ENCODE data around the gene MARCHF2. TPM values are rescaled to one million over a fixed set of nuclear protein-coding genes. Genes with fewer than 3 reads are reported as not detected.
"Not testable (repeated sequence)": the region's sequence is repeated elsewhere in the genome, so short reads cannot be mapped to it uniquely, and the experiment has no call there.

The MARCHF2 gene
- total RNA-seq, 5 donors from 2014 or later (not counting 1 experiment from before 2014, with no cell fraction given) = 20.6 to 40.7 (median 35.6) TPM

DNA sequence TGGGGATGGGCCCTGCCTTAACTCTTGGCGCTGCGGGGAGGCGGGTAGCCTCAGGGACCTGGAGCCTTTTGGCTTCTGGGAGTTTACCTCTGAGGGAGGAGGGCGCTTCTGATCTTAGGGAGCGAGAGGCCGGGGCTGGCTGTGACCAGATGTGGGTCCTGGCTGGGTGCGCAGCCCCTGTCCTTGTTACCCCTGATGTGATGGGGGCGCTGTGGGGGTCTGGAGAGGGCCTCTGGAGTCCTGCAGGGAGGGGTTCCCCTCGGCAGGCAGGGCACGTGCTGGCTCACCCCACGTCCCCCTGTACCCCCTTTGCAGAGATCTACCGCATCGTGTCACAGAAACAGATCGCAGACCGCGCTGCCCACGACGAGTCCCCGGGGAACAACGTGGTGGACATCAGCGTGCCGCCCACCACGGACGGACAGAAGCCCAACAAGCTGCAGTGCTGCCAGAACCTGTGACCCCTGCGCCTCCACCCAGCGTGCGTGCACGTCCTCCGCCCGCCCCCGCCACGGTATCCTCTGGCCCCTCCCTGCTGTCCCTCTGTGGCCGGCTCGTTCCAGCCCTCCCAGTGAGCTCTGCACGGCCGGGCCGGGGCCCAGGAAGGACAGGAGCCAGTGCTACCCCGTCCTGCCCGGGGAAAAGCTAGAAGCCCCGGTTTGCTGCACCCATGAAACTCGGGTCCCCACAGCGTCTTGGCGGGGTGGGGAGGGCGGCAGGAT lies 9.8 kb upstream of the MARCHF2 start:
- ChIA-PET POLR2A (interaction anchor here in 1 of 2 donors (0.6 kb wide), 1 partner anchor 10 kb away, joined by 3 read pairs; the partner anchor contains the start of gene MARCHF2), CTCF (interaction anchor here in 1 of 2 donors (0.6 kb wide), 1 partner anchor 10 kb away, joined by 4 read pairs; the partner anchor contains the start of gene MARCHF2)
- WGBS (ENCODE audit: insufficient coverage) = 94% methylated on average over 41 of the region's 44 CpGs
- Mint-ChIP-seq H3K36me3 (peaks cover 20% of the 10 kb centered on the region), H3K9me3 (no peaks in the 10 kb centered on the region), H3K4me3 (no peak overlapping the region), H3K27me3 (no peaks in the 10 kb centered on the region), H3K4me1 (no peaks in the 10 kb centered on the region), H3K27ac (no peak overlapping the region)
- DNase-seq (no peak), ATAC-seq (replicated peaks in 1 of 4) (peak in 1 of 4 experiments; percentile 26)
- Histone ChIP-seq H3K27me3 (replicated peaks in 1 of 2; ENCODE audit: control insufficient read depth in 2 of 2, extremely low read depth in 1 of 2, insufficient read depth in 2 of 2, low read length in 1 of 2) (no peaks in the 10 kb centered on the region), H3K9me3 (no peaks in the 10 kb centered on the region), H3K4me3 (ENCODE audit: control insufficient read depth in 1 of 2, extremely low read depth in 1 of 2, low read length in 1 of 2) (no peak overlapping the region), H3K27ac (ENCODE audit: low read length) (no peak overlapping the region), H3K36me3 (ENCODE audit: control insufficient read depth in 2 of 2, extremely low read depth in 1 of 2, insufficient read depth in 1 of 2, low read length in 1 of 2) (peaks cover 19 to 42% of the 10 kb centered on the region in 2 donors), H3K4me1 (ENCODE audit: control insufficient read depth in 1 of 2, extremely low read depth in 1 of 2, insufficient read depth in 2 of 2, low read length in 2 of 2) (no peaks in the 10 kb centered on the region)

DNA sequence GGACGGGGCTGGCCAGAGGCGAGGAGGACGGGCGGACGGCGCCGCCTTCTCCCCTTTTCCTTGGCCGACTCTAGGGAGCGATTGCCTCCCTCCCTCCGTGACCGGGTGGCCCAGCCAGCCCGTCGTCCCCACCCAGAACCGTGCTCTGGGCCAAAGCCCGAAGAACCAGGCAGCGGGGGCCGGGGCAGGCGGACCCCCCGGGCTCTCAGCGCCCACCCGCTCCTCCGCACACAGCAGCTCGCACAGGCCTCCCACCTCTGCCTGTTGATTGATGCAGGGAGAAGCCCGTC lies 9.3 kb upstream of the MARCHF2 start:
- no peaks in the 10 kb centered on the region for H3K9me3 Mint-ChIP-seq
- no peaks in the 10 kb centered on the region for H3K9me3 ChIP-seq
- peaks cover 18 to 41% of the 10 kb centered on the region in 2 donors for H3K36me3 ChIP-seq (ENCODE audit: control insufficient read depth in 2 of 2, extremely low read depth in 1 of 2, insufficient read depth in 1 of 2, low read length in 1 of 2)
- no peaks in the 10 kb centered on the region for H3K27me3 Mint-ChIP-seq
- H3K4me3 Mint-ChIP-seq = no peak overlapping the region
- no peak overlapping the region for H3K4me3 ChIP-seq (ENCODE audit: control insufficient read depth in 1 of 2, extremely low read depth in 1 of 2, low read length in 1 of 2)
- H3K4me1 ChIP-seq (ENCODE audit: control insufficient read depth in 1 of 2, extremely low read depth in 1 of 2, insufficient read depth in 2 of 2, low read length in 2 of 2) = no peaks in the 10 kb centered on the region
- ChIA-PET POLR2A (interaction anchor here in 1 of 2 donors (0.6 kb wide), 1 partner anchor 9 kb away, joined by 3 read pairs; the partner anchor contains the start of gene MARCHF2), CTCF (interaction anchor here in 1 of 2 donors (0.6 kb wide), 1 partner anchor 9 kb away, joined by 4 read pairs; the partner anchor contains the start of gene MARCHF2)
- DNase-seq (no peak), ATAC-seq (replicated peaks in 1 of 4) (no peak)
- WGBS (ENCODE audit: insufficient coverage) = 97% methylated on average over 7 of the region's 24 CpGs
- no peak overlapping the region for H3K27ac ChIP-seq (ENCODE audit: low read length)
- no peak overlapping the region for H3K27ac Mint-ChIP-seq
- no peaks in the 10 kb centered on the region for H3K27me3 ChIP-seq (replicated peaks in 1 of 2; ENCODE audit: control insufficient read depth in 2 of 2, extremely low read depth in 1 of 2, insufficient read depth in 2 of 2, low read length in 1 of 2)
- H3K4me1 Mint-ChIP-seq = no peaks in the 10 kb centered on the region
- peaks cover 20% of the 10 kb centered on the region for H3K36me3 Mint-ChIP-seq

DNA sequence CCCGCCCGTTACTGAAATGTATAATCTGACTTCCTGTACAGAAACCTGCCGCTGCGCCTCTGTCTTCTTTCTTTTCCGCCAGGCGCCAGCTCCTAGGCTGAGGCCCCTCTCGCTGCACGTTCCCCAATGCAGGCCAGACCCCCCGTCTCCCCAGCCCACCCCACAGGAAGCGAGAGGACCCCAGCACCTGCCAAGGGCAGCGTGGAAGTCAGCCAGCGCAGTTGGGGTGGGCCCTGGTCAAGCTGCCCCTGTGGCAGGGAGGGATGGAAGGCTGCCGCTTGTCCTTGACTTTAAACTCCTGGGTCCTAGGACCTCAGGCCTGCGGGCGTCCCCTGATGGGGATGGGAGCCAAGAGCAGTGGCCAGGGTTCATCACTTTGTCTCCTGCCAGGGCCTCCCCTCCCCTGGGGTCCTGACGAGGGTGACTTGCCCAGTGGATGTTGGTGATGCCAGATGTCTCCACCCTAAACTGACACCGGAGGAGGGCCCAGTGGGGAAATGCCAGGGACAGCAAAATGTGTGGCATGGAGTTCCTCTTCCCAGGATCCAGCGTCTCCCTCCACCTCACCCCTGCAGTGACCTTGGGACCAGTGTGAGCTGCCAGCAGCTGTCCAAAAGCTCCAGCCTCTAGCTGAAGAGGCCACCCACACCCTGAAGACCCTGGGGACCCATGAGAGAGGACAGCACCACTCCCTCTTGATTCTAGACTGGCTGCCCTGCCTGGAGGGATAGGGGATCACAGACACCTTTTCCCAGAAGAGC lies 8.5 kb upstream of the MARCHF2 start:
- Histone ChIP-seq H3K27ac (ENCODE audit: low read length) (no peak overlapping the region), H3K27me3 (replicated peaks in 1 of 2; ENCODE audit: control insufficient read depth in 2 of 2, extremely low read depth in 1 of 2, insufficient read depth in 2 of 2, low read length in 1 of 2) (no peaks in the 10 kb centered on the region), H3K36me3 (ENCODE audit: control insufficient read depth in 2 of 2, extremely low read depth in 1 of 2, insufficient read depth in 1 of 2, low read length in 1 of 2) (peaks cover 15 to 37% of the 10 kb centered on the region in 2 donors), H3K9me3 (no peaks in the 10 kb centered on the region), H3K4me1 (ENCODE audit: control insufficient read depth in 1 of 2, extremely low read depth in 1 of 2, insufficient read depth in 2 of 2, low read length in 2 of 2) (no peaks in the 10 kb centered on the region), H3K4me3 (ENCODE audit: control insufficient read depth in 1 of 2, extremely low read depth in 1 of 2, low read length in 1 of 2) (no peak overlapping the region)
- Mint-ChIP-seq H3K27ac (no peak overlapping the region), H3K9me3 (no peaks in the 10 kb centered on the region), H3K36me3 (peaks cover 18% of the 10 kb centered on the region), H3K4me3 (no peak overlapping the region), H3K4me1 (no peaks in the 10 kb centered on the region), H3K27me3 (no peaks in the 10 kb centered on the region)
- CTCF ChIA-PET = no interaction called here
- POLR2A ChIA-PET = no interaction called here
- DNase-seq = no peak
- 97% methylated on average over 12 of the region's 18 CpGs for whole genome bisulfite sequencing (ENCODE audit: insufficient coverage)
- ATAC-seq (replicated peaks in 1 of 4) = no peak

DNA sequence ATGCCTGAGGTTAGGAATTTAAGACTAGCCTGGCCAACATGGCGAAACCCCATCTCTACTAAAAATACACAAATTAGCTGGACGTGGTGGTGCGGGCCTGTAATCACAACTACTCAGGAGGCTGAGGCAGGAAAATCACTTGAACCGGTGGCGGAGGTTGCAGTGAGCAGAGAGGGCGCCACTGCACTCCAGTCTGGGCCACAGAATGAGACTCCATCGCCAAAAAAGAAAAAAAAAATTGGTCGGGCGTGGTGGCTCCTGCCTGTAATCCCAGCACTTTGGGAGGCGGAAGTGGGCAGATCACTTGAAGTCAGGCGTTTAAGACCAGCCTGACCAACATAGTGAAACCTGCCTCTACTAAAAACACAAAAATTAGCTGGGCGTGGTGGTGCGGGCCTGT lies 2.4 kb upstream of the MARCHF2 start:
- H3K27me3 ChIP-seq (replicated peaks in 1 of 2; ENCODE audit: control insufficient read depth in 2 of 2, extremely low read depth in 1 of 2, insufficient read depth in 2 of 2, low read length in 1 of 2); H3K4me3 Mint-ChIP-seq; H3K27ac ChIP-seq (ENCODE audit: low read length); H3K36me3 ChIP-seq (ENCODE audit: control insufficient read depth in 2 of 2, extremely low read depth in 1 of 2, insufficient read depth in 1 of 2, low read length in 1 of 2); H3K4me3 ChIP-seq (ENCODE audit: control insufficient read depth in 1 of 2, extremely low read depth in 1 of 2, low read length in 1 of 2); POLR2A ChIA-PET; H3K9me3 Mint-ChIP-seq; CTCF ChIA-PET; H3K27me3 Mint-ChIP-seq; H3K36me3 Mint-ChIP-seq; DNase-seq; H3K9me3 ChIP-seq; H3K27ac Mint-ChIP-seq; ATAC-seq (replicated peaks in 1 of 4): not testable (repeated sequence)
- peaks cover 4 to 12% (median 6%) of the 10 kb centered on the region in 3 donors for H3K4me1 Mint-ChIP-seq
- 85% methylated on average over 11 of the region's 13 CpGs for WGBS (ENCODE audit: insufficient coverage)
- peaks cover 7 to 14% of the 10 kb centered on the region in 2 experiments for H3K4me1 ChIP-seq (ENCODE audit: control insufficient read depth in 1 of 2, extremely low read depth in 1 of 2, insufficient read depth in 2 of 2, low read length in 2 of 2)

DNA sequence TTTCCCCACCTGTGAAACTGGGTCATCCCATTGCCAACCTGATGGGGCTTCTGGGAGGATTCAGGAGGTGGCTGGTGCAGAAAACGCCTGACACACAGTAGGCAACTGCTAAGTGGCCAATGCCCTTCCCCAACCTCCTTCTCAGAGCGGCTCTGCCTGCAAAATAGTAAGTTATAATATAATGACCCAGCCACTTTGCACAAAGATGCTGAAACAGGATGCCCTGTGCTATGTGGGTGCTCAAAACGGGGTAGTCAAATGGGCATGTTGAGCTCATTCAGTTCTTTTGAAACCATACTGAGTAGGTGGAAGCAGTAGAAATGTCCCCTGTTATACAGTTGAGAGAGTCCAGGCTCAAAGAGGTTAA lies 507 bp downstream of the MARCHF2 start:
- Histone ChIP-seq H3K4me3 (ENCODE audit: control insufficient read depth in 1 of 2, extremely low read depth in 1 of 2, low read length in 1 of 2) (peak overlapping the region; percentile 62 to 83), H3K27ac (ENCODE audit: low read length) (no peak overlapping the region), H3K27me3 (replicated peaks in 1 of 2; ENCODE audit: control insufficient read depth in 2 of 2, extremely low read depth in 1 of 2, insufficient read depth in 2 of 2, low read length in 1 of 2) (no peaks in the 10 kb centered on the region), H3K4me1 (ENCODE audit: control insufficient read depth in 1 of 2, extremely low read depth in 1 of 2, insufficient read depth in 2 of 2, low read length in 2 of 2) (peaks cover 7 to 14% of the 10 kb centered on the region in 2 experiments), H3K9me3 (no peaks in the 10 kb centered on the region), H3K36me3 (ENCODE audit: control insufficient read depth in 2 of 2, extremely low read depth in 1 of 2, insufficient read depth in 1 of 2, low read length in 1 of 2) (peaks cover 0 to under 1% of the 10 kb centered on the region in 2 donors)
- no CpG with 5 or more reads among the region's 3 CpGs for WGBS (ENCODE audit: insufficient coverage)
- peak overlapping the region; percentile 55 to 71 (median 66) for H3K4me3 Mint-ChIP-seq
- H3K27me3 Mint-ChIP-seq = no peaks in the 10 kb centered on the region
- ATAC-seq (replicated peaks in 1 of 4) (no peak), DNase-seq (peak in 1 of 35 experiments; percentile 19)
- no peaks in the 10 kb centered on the region for H3K9me3 Mint-ChIP-seq
- POLR2A ChIA-PET = interaction anchor here in 1 of 2 donors (0.7 to 0.8 kb wide), 3 partner anchors 54 to 1084 kb away, joined by 3 to 4 read pairs (median 3); no protein-coding TSS in a partner anchor
- H3K4me1 Mint-ChIP-seq = peaks cover 4 to 14% (median 6%) of the 10 kb centered on the region in 3 donors
- H3K27ac Mint-ChIP-seq = peak overlapping the region in 1 of 2 donors; percentile 41
- CTCF ChIA-PET = interaction anchor here (0.6 to 1.8 kb wide), 9 partner anchors 23 to 244 kb away, joined by 3 to 24 read pairs (median 6); partner anchors contain the start of genes HNRNPM (in 1 of the 2), RAB11B (in 1 of the 2) and ZNF414 (in 1 of the 2)
- H3K36me3 Mint-ChIP-seq = no peaks in the 10 kb centered on the region

DNA sequence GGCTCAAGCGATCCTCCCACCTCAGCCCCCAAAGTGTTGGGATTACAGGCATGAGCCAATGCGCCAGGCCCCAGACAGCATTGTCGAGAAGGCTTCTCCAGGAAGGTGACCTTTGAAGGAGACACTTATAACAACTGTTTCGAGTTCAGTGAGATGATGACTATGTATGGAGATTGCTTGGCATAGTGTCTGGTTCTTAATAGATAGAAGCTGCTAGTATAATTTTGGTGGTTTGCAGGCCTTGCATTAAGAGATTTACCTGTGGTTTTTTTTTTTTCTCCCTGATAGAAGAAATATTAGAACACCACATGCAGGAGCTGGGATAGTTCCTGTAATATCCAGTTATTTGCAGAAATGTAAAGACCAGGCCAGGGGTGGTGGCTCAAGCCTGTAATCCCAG lies 3.7 kb downstream of the MARCHF2 start:
- no peak overlapping the region for H3K27ac Mint-ChIP-seq
- H3K9me3 ChIP-seq = no peaks in the 10 kb centered on the region
- CTCF ChIA-PET = interaction anchor here in 1 of 2 donors (0.6 kb wide), 2 partner anchors 14 to 15 kb away, joined by 3 to 4 read pairs; no protein-coding TSS in a partner anchor

More for the DNA sequence above, 3.7 kb downstream of the MARCHF2 start:
- no peaks in the 10 kb centered on the region for H3K36me3 Mint-ChIP-seq
- no peaks in the 10 kb centered on the region for H3K27me3 ChIP-seq (replicated peaks in 1 of 2; ENCODE audit: control insufficient read depth in 2 of 2, extremely low read depth in 1 of 2, insufficient read depth in 2 of 2, low read length in 1 of 2)
- no peak overlapping the region for H3K4me3 ChIP-seq (ENCODE audit: control insufficient read depth in 1 of 2, extremely low read depth in 1 of 2, low read length in 1 of 2)
- POLR2A ChIA-PET = no interaction called here
- ATAC-seq (replicated peaks in 1 of 4) (no peak), DNase-seq (no peak)
- peaks cover 4 to 11% (median 6%) of the 10 kb centered on the region in 3 donors for H3K4me1 Mint-ChIP-seq
- H3K4me1 ChIP-seq (ENCODE audit: control insufficient read depth in 1 of 2, extremely low read depth in 1 of 2, insufficient read depth in 2 of 2, low read length in 2 of 2) = peaks cover 7 to 14% of the 10 kb centered on the region in 2 experiments
- no peak overlapping the region for H3K27ac ChIP-seq (ENCODE audit: low read length)
- 60% methylated on average over 1 of the region's 4 CpGs for WGBS (ENCODE audit: insufficient coverage)
- H3K36me3 ChIP-seq (ENCODE audit: control insufficient read depth in 2 of 2, extremely low read depth in 1 of 2, insufficient read depth in 1 of 2, low read length in 1 of 2) = peaks cover 3% of the 10 kb centered on the region in 2 donors
- H3K9me3 Mint-ChIP-seq = no peaks in the 10 kb centered on the region
- no peaks in the 10 kb centered on the region for H3K27me3 Mint-ChIP-seq
- no peak overlapping the region for H3K4me3 Mint-ChIP-seq
